Vagina (tissue), 2 donors: ENCODE results near the gene RNF4. TPM values are rescaled to one million over a fixed set of nuclear protein-coding genes. Genes with fewer than 3 reads are reported as not detected.

ENCODE experiments used
- DNase-seq, 2 donors: peaks; one replicate each; pipeline ENCODE4 v3.0.0-alpha.2; 2017; ENCODE audit errors: extremely low spot score in 2 of 2
- H3K27ac ChIP-seq: fragments of 200-600 bp; sonication (generic); one replicate; pipeline ENCODE4 v1.5.1; 2019
- H3K27me3 ChIP-seq: fragments of 200-600 bp; sonication (generic); one replicate; pipeline ENCODE4 v1.5.1; 2019
- H3K36me3 ChIP-seq, 2 donors: fragments of 200-600 bp; sonication (generic); one replicate each; pipeline ENCODE4 v1.5.1; 2017 to 2019
- H3K4me1 ChIP-seq: fragments of 200-600 bp; sonication (generic); one replicate; pipeline ENCODE4 v1.5.1; 2019
- H3K4me3 ChIP-seq, 2 donors: fragments of 200-600 bp; sonication (generic); 1 replicate in 1 of 2; 2 replicates in 1 of 2; pipeline ENCODE4 v1.5.1; 2016 to 2019
- H3K9me3 ChIP-seq: fragments of 200-600 bp; sonication (generic); one replicate; pipeline ENCODE4 v1.5.1; 2019
- CTCF ChIP-seq, 3 experiments: fragments of 450-650 bp in 2 of 3; fragments of 200-600 bp in 1 of 3; sonication (generic) in 1 of 3; IDR thresholded peaks; one replicate each; pipeline ENCODE4 v1.5.1; 2017 to 2019; ENCODE audit warnings: antibody characterized with exemption in 3 of 3, mild to moderate bottlenecking in 2 of 3, moderate library complexity in 2 of 3
- POLR2A ChIP-seq, 2 donors: fragments of 450-650 bp; IDR thresholded peaks; one replicate each; pipeline ENCODE4 v1.6.1; 2017; ENCODE audit warnings: antibody characterized with exemption in 2 of 2, mild to moderate bottlenecking in 2 of 2, moderate library complexity in 2 of 2
- POLR2AphosphoS5 ChIP-seq, 2 donors: sonication (generic); formaldehyde crosslinking; IDR thresholded peaks; one replicate each; pipeline ENCODE4 v1.9.0; 2017; ENCODE audit warnings: antibody characterized with exemption in 2 of 2, mild to moderate bottlenecking in 2 of 2, low read depth in 1 of 2; ENCODE audit not compliant: insufficient read depth in 1 of 2
- intact Hi-C: fragments of 100-400 bp; cut with DNase I; formaldehyde crosslinking; loops from one replicate; pipeline ENCODE4 v1.15.1; 2023
- total RNA-seq: library from RNA; depleted of rRNA; stranded (reverse); fragments of >200 nt; gene quantifications from one replicate; pipeline ENCODE4 v1.2.3, GENCODE V29; 2016

Gene RNF4
- total RNA-seq, 1 donor from 2014 or later = 30.2 TPM

DNA sequence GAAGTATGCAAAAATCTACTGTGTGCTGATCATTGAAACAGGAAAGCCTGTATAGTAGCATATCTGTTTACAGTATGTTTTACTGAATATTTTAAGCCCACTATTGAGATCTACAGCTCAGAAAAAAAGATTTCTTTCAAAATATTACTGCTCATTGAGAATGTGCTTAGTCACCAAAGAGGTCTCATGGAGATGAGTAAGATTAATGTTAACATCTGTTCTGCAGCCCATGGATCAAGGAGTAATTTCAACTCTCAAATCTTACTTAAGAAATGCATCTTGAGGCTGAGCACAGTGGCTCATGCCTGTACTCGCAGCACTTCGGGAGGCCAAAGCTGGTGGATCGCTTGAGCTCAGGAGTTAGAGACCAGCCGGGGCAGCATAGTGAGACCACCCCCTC is 3.3 kb downstream of the RNF4 start:
- TF ChIP-seq POLR2A (IDR thresholded peaks at IDR 0.05) = no peak
- no peak for TF ChIP-seq CTCF (IDR thresholded peaks at IDR 0.05)
- TF ChIP-seq POLR2AphosphoS5 (IDR thresholded peaks at IDR 0.05; ENCODE audit: insufficient read depth in 1 of 2, low read depth in 1 of 2) = no peak
- no peak for DNase-seq
- Histone ChIP-seq H3K27ac (no peak overlapping the region), H3K4me1 (peaks cover 54% of the 10 kb centered on the region), H3K9me3 (no peaks in the 10 kb centered on the region), H3K27me3 (no peaks in the 10 kb centered on the region), H3K36me3 (peaks cover 0 to 18% of the 10 kb centered on the region in 2 donors), H3K4me3 (no peak overlapping the region)
- intact Hi-C loops = no loop called here

DNA sequence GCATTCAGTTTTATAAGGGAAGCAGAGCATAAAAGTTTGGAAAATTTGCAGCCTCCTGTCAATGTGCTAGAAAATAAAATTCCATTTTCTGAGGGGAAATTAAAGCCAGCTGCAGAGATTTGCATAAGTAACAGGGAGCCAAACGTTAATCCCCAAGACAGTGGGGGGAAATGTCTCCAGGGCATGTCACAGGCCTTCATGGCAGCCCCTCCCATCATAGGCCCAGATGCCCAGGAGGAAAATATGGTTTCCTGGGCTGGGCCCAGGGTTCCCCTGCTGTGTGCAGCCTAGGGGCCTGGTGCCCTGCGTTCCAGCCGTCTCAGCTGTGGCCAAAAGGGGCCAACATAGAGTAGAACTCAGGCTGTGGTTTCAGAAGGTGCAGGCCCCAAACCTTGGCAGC is 9.3 kb downstream of the RNF4 start:
- no peak overlapping the region for H3K4me3 ChIP-seq
- H3K4me1 ChIP-seq = peaks cover 76% of the 10 kb centered on the region
- H3K9me3 ChIP-seq = no peaks in the 10 kb centered on the region
- H3K27me3 ChIP-seq = no peaks in the 10 kb centered on the region
- no peak for TF ChIP-seq CTCF (IDR thresholded peaks at IDR 0.05)
- H3K27ac ChIP-seq = no peak overlapping the region
- DNase-seq = no peak
- H3K36me3 ChIP-seq = no peaks in the 10 kb centered on the region
- intact Hi-C loops = no loop called here

DNA sequence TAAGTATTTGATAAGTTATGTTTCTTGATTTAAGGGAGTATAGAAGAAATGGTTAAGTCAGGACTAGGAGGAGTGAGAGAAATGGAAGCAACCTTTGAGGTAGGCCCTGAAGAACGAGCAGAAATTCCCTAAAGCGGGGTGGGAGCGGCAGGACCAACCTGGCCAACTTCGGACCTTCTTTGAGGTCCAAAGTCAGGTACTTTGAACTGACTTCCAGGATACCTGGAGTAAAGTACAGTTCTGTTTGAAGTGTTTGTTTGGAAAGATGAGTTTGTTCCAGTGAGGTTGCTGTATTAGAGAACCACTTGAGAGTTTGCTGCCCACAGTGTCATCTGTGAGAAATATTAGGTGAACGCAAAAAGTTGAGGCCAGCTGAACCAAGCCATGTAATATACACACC is 11.7 kb downstream of the RNF4 start:
- no peak overlapping the region for H3K4me3 ChIP-seq
- intact Hi-C loops = no loop called here
- no peaks in the 10 kb centered on the region for H3K36me3 ChIP-seq
- no peaks in the 10 kb centered on the region for H3K27me3 ChIP-seq
- no peak overlapping the region for H3K27ac ChIP-seq
- H3K9me3 ChIP-seq = no peaks in the 10 kb centered on the region
- no peak for DNase-seq
- H3K4me1 ChIP-seq = peaks cover 95% of the 10 kb centered on the region
- TF ChIP-seq POLR2A (IDR thresholded peaks at IDR 0.05) = no peak
- TF ChIP-seq CTCF (IDR thresholded peaks at IDR 0.05) = no peak
- TF ChIP-seq POLR2AphosphoS5 (IDR thresholded peaks at IDR 0.05; ENCODE audit: insufficient read depth in 1 of 2, low read depth in 1 of 2) = no peak

- intact Hi-C loops = no loop called here
- no peak for TF ChIP-seq CTCF (IDR thresholded peaks at IDR 0.05)
- no peak for TF ChIP-seq POLR2A (IDR thresholded peaks at IDR 0.05)
- TF ChIP-seq POLR2AphosphoS5 (IDR thresholded peaks at IDR 0.05; ENCODE audit: insufficient read depth in 1 of 2, low read depth in 1 of 2) = no peak
- Histone ChIP-seq H3K9me3 (no peaks in the 10 kb centered on the region), H3K4me1 (peaks cover 95% of the 10 kb centered on the region), H3K27ac (peak overlapping the region; percentile 44), H3K27me3 (no peaks in the 10 kb centered on the region), H3K36me3 (no peaks in the 10 kb centered on the region), H3K4me3 (no peak overlapping the region)
- DNase-seq = no peak
Measured at GRCh38 chr4:2482192-2482591, 13.3 kb downstream of the RNF4 start.

- Histone ChIP-seq H3K36me3 (no peaks in the 10 kb centered on the region), H3K27ac (peak overlapping the region; percentile 44), H3K27me3 (no peaks in the 10 kb centered on the region), H3K4me3 (no peak overlapping the region), H3K4me1 (peaks cover 95% of the 10 kb centered on the region), H3K9me3 (no peaks in the 10 kb centered on the region)
- TF ChIP-seq POLR2A (IDR thresholded peaks at IDR 0.05) (no peak), CTCF (IDR thresholded peaks at IDR 0.05) (no peak), POLR2AphosphoS5 (IDR thresholded peaks at IDR 0.05; ENCODE audit: insufficient read depth in 1 of 2, low read depth in 1 of 2) (no peak)
- intact Hi-C loops = no loop called here
- no peak for DNase-seq
Measured at GRCh38 chr4:2482693-2483092, 13.8 kb downstream of the RNF4 start.
